ENCODE results near the gene NUP98.

- TF ChIP-seq CTCF (IDR thresholded peaks at IDR 0.05) (no peak), POLR2A (IDR thresholded peaks at IDR 0.05) (no peak)
Measured at GRCh38 chr11:3796002-3796311, 1.4 kb downstream of the NUP98 start.

Data from uterus (tissue), 2 donors.